ENCODE measurements around the gene BCAR1. TPM values are rescaled to one million over a fixed set of nuclear protein-coding genes. Genes with fewer than 3 reads are reported as not detected.
A peak's percentile ranks its signal among the peaks of the same experiment; 100 is the strongest.

Gene BCAR1
- total RNA-seq, 1 experiment from 2014 or later = 95.6 TPM

DNA sequence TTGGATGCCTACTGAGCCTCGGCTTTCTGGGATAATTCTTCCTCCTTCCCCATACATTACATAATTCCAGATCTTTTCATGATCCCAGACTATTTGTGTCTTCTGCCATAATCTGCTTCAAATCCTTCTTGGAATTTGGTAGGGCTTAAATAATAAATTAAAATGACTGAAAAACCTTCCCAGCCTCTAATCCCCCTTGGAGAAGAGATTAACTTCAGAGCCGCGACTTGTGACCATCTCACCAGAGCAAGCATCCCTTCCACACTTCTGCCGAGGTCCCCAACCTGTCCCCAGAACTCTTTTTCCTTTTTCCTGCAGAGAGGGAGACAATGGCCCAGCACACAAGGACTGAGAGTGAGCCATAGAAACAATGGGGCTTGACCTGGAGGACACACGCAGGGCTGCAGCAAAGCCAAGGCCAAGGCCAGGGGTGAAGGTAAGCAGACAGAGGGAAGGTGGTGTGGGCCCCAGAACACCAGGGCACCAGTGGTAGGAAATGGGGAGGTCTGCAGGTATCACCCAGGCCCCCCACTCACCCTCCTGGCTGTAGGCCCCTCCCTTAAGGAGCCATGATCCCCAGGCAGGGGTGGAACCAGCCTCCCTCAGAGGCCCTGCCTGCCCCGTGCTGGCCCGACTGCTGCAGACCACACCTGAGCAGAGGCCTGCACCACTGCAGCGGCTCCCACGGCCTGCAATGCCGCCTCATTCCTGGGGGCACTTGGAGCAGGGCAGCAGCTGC is 9.6 kb upstream of the BCAR1 start:
- no peak for ATAC-seq
- Mint-ChIP-seq H3K4me3 (no peak overlapping the region), H3K4me1 (peaks cover 72% of the 10 kb centered on the region), H3K36me3 (0 out of 2 replicates have a peak, but pooled peaks cover 3% of the 10 kb centered on the region), H3K9me3 (no peaks in the 10 kb centered on the region), H3K27ac (peak overlapping the region; percentile 64), H3K27me3 (ENCODE audit: low read depth) (no peaks in the 10 kb centered on the region)
- TF ChIP-seq OVOL2 (CRISPR knock-in tag; IDR thresholded peaks at IDR 0.05; ENCODE audit: borderline replicate concordance) (no peak), TEAD4 (CRISPR knock-in tag; IDR thresholded peaks at IDR 0.05) (no peak), CREB1 (CRISPR knock-in tag; IDR thresholded peaks at IDR 0.05) (no peak)
- POLR2A ChIA-PET = interaction anchor here (1.0 to 1.3 kb wide), 3 partner anchors 10 to 41 kb away, joined by 3 to 7 read pairs (median 4); partner anchors contain the start of gene BCAR1
- no peak for DNase-seq (ENCODE audit: low spot score)
- CTCF ChIA-PET = interaction anchor here (1.0 to 1.3 kb wide), 2 partner anchors 27 kb away, joined by 9 to 12 read pairs; no protein-coding TSS in a partner anchor

DNA sequence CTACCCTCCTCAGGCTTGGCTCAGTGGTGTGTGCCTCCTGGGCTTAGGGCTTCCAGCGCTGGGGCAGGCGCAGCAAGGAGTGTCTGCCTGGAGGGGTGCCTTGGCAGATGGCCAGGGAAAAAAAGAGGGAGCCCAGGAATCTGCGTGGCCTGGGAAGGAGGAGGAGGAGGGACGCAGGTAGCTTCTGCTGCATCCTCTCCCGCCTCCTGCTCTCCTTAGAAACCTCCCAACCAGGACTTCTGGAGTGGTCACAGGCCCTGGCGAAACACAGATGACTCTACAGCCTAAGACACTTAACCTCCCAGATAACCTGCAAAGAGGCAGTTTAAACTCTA is 7.3 kb upstream of the BCAR1 start:
- H3K4me3 Mint-ChIP-seq = no peak overlapping the region
- POLR2A ChIA-PET = no interaction called here
- DNase-seq (ENCODE audit: low spot score) = peak; percentile 17
- H3K9me3 Mint-ChIP-seq = no peaks in the 10 kb centered on the region
- no peak for TF ChIP-seq CBFB (CRISPR knock-in tag; IDR thresholded peaks at IDR 0.05; ENCODE audit: low read depth)
- TF ChIP-seq HMGA2 (CRISPR knock-in tag; IDR thresholded peaks at IDR 0.05) = no peak
- TF ChIP-seq JAZF1 (CRISPR knock-in tag; IDR thresholded peaks at IDR 0.05) = no peak
- no peak for TF ChIP-seq TP53 (CRISPR knock-in tag; IDR thresholded peaks at IDR 0.05)
- no peak for TF ChIP-seq NR3C1 (CRISPR knock-in tag; conservative IDR thresholded peaks at IDR 0.05; ENCODE audit: low read depth)
- TF ChIP-seq, protein P1, sequence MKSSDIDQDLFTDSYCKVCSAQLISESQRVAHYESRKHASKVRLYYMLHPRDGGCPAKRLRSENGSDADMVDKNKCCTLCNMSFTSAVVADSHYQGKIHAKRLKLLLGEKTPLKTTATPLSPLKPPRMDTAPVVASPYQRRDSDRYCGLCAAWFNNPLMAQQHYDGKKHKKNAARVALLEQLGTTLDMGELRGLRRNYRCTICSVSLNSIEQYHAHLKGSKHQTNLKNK (CRISPR knock-in tag; IDR thresholded peaks at IDR 0.05) = no peak
- TF ChIP-seq, protein P2, sequence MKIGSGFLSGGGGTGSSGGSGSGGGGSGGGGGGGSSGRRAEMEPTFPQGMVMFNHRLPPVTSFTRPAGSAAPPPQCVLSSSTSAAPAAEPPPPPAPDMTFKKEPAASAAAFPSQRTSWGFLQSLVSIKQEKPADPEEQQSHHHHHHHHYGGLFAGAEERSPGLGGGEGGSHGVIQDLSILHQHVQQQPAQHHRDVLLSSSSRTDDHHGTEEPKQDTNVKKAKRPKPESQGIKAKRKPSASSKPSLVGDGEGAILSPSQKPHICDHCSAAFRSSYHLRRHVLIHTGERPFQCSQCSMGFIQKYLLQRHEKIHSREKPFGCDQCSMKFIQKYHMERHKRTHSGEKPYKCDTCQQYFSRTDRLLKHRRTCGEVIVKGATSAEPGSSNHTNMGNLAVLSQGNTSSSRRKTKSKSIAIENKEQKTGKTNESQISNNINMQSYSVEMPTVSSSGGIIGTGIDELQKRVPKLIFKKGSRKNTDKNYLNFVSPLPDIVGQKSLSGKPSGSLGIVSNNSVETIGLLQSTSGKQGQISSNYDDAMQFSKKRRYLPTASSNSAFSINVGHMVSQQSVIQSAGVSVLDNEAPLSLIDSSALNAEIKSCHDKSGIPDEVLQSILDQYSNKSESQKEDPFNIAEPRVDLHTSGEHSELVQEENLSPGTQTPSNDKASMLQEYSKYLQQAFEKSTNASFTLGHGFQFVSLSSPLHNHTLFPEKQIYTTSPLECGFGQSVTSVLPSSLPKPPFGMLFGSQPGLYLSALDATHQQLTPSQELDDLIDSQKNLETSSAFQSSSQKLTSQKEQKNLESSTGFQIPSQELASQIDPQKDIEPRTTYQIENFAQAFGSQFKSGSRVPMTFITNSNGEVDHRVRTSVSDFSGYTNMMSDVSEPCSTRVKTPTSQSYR (CRISPR knock-in tag; IDR thresholded peaks at IDR 0.05) = no peak
- TF ChIP-seq, protein P3, sequence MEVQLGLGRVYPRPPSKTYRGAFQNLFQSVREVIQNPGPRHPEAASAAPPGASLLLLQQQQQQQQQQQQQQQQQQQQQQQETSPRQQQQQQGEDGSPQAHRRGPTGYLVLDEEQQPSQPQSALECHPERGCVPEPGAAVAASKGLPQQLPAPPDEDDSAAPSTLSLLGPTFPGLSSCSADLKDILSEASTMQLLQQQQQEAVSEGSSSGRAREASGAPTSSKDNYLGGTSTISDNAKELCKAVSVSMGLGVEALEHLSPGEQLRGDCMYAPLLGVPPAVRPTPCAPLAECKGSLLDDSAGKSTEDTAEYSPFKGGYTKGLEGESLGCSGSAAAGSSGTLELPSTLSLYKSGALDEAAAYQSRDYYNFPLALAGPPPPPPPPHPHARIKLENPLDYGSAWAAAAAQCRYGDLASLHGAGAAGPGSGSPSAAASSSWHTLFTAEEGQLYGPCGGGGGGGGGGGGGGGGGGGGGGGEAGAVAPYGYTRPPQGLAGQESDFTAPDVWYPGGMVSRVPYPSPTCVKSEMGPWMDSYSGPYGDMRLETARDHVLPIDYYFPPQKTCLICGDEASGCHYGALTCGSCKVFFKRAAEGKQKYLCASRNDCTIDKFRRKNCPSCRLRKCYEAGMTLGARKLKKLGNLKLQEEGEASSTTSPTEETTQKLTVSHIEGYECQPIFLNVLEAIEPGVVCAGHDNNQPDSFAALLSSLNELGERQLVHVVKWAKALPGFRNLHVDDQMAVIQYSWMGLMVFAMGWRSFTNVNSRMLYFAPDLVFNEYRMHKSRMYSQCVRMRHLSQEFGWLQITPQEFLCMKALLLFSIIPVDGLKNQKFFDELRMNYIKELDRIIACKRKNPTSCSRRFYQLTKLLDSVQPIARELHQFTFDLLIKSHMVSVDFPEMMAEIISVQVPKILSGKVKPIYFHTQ (CRISPR knock-in tag; IDR thresholded peaks at IDR 0.05) = no peak
- no peak for TF ChIP-seq FOXJ3 (CRISPR knock-in tag; IDR thresholded peaks at IDR 0.05; ENCODE audit: borderline replicate concordance)
- TF ChIP-seq ZBTB21 (CRISPR knock-in tag; IDR thresholded peaks at IDR 0.05; ENCODE audit: borderline replicate concordance) = no peak
- no peak for TF ChIP-seq ZNF121 (CRISPR knock-in tag; IDR thresholded peaks at IDR 0.05)
- no peak for TF ChIP-seq FOXP1 (CRISPR knock-in tag; IDR thresholded peaks at IDR 0.05; ENCODE audit: borderline replicate concordance)
- no peak for TF ChIP-seq SP1 (CRISPR knock-in tag; conservative IDR thresholded peaks at IDR 0.05)
- TF ChIP-seq, protein P4, sequence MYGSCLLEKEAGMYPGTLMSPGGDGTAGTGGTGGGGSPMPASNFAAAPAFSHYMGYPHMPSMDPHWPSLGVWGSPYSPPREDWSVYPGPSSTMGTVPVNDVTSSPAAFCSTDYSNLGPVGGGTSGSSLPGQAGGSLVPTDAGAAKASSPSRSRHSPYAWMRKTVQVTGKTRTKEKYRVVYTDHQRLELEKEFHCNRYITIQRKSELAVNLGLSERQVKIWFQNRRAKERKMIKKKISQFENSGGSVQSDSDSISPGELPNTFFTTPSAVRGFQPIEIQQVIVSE (CRISPR knock-in tag; IDR thresholded peaks at IDR 0.05; ENCODE audit: borderline replicate concordance) = no peak
- H3K27ac Mint-ChIP-seq = peak overlapping the region; percentile 70; the same call in 1 of the 2 replicates
- CTCF ChIA-PET = interaction anchor here (1.0 kb wide), 1 partner anchor 25 kb away, joined by 3 read pairs; no protein-coding TSS in a partner anchor
- ATAC-seq = peak; percentile 2
- H3K36me3 Mint-ChIP-seq = 0 out of 2 replicates have a peak, but pooled peaks cover 3% of the 10 kb centered on the region
- H3K4me1 Mint-ChIP-seq = peaks cover 84% of the 10 kb centered on the region
- H3K27me3 Mint-ChIP-seq (ENCODE audit: low read depth) = no peaks in the 10 kb centered on the region

Data from WTC11 (cell line).